GM12872 (cell line): ENCODE measurements around the gene XYLT2.

Experiments
- TF ChIP-seq, protein P1 (sequence below): IDR thresholded peaks from 3 replicates; pipeline ENCODE4 v1.5.1; 2011; ENCODE audit warnings: low read depth, mild to moderate bottlenecking, low read length, moderate library complexity; ENCODE audit not compliant: insufficient read depth

The XYLT2 gene

DNA sequence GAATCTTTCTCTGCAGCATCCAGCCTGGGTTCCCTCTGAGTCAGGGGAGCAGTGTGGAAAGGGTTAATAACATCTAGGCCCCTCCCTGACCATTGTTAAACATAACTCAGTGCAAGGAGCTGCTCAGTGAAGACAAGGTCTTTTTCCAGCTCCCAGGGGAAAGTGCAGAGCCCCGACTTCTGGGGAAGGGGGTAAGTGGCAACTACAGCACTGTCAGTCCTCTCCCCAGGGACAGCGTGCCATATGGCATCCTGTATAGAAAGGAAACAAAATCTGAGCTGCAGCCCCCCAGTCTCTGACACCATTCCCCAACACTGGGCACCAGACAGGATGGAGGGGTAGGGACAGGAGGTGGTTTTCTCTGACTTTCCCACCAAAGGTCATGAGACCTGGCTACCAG, 19.2 kb downstream of the XYLT2 start:
- TF ChIP-seq, protein P1, sequence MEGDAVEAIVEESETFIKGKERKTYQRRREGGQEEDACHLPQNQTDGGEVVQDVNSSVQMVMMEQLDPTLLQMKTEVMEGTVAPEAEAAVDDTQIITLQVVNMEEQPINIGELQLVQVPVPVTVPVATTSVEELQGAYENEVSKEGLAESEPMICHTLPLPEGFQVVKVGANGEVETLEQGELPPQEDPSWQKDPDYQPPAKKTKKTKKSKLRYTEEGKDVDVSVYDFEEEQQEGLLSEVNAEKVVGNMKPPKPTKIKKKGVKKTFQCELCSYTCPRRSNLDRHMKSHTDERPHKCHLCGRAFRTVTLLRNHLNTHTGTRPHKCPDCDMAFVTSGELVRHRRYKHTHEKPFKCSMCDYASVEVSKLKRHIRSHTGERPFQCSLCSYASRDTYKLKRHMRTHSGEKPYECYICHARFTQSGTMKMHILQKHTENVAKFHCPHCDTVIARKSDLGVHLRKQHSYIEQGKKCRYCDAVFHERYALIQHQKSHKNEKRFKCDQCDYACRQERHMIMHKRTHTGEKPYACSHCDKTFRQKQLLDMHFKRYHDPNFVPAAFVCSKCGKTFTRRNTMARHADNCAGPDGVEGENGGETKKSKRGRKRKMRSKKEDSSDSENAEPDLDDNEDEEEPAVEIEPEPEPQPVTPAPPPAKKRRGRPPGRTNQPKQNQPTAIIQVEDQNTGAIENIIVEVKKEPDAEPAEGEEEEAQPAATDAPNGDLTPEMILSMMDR: no peak

- TF ChIP-seq, protein P1: no peak
Measured at GRCh38 chr17:50365649-50366393, 19.9 kb downstream of the XYLT2 start.

GRCh38 chr17:50367401-50367800, 21.5 kb downstream of the XYLT2 start:
- TF ChIP-seq, protein P1: no peak

DNA sequence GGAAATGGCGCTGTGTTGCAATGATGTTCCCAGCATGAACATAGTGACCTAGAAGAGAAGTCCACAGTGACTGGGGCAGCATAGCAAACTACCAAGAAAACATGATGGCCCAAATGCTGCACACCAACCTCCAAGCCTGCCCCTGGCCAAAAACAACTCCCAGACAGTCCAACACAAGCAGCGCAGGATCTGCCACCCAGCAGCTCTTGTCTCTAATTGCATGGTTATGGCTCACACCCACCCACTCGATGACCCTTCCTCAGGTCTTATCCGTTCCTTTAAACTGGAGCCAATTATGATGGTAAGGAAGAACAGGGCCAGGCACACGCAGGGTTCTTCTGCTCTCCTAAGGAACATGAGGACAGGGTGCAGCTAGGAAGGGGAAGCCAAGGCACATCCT, 24.1 kb downstream of the XYLT2 start:
- TF ChIP-seq, protein P1: no peak

DNA sequence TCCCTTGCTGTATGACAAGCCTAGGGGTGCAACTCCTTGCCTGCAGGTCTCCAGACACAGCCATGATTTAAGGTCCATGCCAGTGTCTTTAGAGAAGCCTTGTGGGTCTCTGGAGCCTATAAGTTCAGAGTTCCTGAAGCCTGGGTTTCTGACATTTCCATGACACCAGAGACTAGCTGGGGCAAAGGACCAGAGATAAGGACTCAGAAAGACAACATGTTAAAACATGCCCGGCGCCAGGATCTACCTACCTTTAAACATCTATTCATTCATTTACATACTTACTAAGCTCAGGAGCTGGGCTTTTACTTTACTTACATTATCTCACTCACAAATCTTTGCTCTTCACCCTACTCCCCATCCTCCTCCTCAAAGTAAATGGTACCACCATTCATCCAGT, 25.6 kb downstream of the XYLT2 start:
- TF ChIP-seq, protein P1: no peak

DNA sequence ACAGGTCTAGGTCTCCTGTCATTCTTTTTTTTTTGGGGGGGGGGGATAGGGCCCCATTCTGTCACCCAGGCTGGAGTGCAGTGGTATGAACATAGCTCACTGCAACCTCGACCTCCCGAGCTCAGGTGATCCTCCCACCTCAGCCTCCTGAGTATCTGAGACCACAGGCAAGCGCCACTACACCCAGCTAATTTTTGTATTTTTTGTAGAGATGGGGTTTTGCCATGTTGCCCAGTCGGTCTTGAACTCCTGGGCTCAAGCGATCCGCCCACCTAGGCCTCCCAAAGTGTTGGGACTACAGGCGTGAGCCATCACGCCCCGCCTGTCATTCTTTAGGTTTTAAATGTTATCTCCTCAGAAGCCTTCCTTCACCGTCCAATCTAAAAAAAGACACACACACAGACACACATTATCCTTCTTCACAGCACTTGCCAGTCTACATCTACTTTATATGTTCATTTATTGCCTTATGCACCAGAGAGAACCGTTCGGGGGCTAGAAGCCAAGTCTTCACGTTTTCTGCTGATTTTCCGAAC, 26.4 kb downstream of the XYLT2 start:
- TF ChIP-seq, protein P1: no peak

DNA sequence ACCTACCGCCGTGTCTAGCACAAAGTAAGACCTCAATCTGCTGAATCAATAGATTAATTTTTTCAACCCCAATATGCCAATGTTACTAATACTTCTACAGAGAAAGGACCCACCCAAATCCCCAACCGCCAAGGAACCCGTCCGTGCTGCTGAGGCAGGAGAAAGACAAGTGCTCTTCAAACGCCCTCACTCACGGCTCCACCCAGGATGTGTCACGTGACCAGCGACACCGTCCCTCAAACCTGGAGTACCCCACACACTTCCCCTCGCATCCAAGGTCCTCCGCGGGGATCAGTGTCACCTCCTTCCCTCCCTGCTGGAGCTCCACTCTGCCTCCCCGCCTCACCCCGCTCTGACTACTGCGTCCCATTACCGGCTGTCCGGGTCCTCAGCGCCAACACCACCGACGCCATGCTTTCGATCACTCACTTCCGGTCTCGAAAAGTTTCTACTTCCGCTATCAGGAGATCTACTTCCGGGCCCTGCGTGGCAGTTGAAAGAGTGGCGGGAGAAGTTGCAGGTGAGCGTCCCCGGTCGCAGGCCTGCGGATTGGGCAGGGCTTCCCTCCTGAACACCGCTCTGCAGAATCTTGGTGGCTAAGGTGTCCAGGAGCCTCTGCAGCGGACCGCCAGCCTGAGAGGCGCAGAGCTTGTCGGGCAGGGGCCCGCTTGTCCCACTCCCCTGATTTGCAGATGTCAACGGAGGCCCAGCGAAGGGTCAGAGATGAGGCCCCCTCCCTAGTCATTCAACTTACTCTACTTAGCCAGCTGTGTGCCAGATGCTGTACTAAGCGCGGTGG, 27.0 kb downstream of the XYLT2 start, which contains the start of the genes EME1 and MRPL27:
TSS of gene EME1 (plus strand) at position 472 of the 799 bp plus-strand sequence. CDS start 1,980 bp downstream, outside the sequence.
TSS of gene MRPL27 (minus strand) at position 427 of the 799 bp plus-strand sequence. CDS start at position 413, 14 bp downstream.
- TF ChIP-seq, protein P1: no peak
